GM19395 (cell line): ENCODE data around the gene FMO2.

Experiments used
- ATAC-seq: cut with Tn5 transposase; IDR thresholded peaks from one replicate; pipeline ENCODE4 v1.9.1; 2021; ENCODE audit warnings: mild to moderate bottlenecking, moderate library complexity; ENCODE audit not compliant: unreplicated experiment

Gene FMO2, protein sequence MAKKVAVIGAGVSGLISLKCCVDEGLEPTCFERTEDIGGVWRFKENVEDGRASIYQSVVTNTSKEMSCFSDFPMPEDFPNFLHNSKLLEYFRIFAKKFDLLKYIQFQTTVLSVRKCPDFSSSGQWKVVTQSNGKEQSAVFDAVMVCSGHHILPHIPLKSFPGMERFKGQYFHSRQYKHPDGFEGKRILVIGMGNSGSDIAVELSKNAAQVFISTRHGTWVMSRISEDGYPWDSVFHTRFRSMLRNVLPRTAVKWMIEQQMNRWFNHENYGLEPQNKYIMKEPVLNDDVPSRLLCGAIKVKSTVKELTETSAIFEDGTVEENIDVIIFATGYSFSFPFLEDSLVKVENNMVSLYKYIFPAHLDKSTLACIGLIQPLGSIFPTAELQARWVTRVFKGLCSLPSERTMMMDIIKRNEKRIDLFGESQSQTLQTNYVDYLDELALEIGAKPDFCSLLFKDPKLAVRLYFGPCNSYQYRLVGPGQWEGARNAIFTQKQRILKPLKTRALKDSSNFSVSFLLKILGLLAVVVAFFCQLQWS

DNA sequence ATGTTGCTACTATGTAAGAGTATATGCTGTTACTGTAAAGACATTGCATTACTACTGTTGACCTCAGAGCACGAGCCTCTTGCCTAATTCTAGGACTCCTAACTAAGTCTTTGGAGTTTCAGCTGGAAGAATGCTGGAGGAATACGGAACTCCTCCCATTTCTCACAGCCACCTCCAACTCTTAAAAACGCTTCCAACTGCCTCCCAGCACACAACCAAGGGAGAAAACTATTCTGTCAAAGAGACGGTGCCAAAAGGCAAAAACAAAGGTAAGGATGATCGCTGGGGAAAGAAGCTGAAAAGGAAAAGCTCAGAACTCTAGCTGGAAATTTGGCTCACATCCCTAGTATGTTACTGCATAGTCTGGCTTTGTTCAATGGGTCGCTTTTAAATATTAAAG is at the start of gene FMO2:
FMO2 (plus strand) TSS at position 210 of the 400 bp plus-strand sequence. CDS start 414 bp downstream, outside the sequence.
- ATAC-seq = no peak

DNA sequence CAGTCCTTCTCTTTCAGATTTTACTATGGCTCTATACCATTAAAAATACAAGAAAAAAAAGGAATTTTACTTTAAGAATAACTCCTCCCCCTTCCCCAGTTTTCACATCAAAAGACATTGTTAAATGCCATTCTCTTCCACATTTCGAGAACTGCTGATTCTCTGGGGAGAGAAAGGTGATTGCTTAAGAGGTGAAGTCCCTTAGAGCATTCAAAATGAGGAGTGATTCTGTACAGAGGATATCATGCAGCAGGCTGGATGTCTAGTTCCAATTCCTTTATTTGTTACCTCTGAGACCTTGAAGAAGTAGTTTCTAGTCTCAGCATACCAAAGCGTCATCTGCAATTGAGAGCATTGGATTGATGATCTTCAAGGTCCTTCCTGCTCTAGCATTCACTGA is 47.5 kb upstream of the FMO2 start:
- ATAC-seq = no peak

DNA sequence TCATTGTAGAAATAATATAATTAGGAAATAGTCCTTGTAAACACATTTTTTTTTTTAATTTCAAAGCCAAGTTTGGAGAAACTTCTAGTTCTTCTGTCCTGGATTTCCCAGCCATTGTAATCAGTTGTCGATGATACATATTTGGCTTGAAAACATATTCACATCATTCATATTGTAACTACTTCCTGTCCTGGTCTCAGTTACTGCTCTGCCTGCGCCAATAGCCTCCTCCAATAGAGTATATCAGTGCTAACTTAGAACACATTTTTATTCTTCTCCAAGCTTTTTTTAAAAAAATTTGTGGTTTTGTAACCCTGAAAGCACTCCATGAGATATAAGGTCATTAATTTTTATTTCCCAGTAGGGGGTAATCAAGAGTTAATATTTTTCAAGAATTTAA is 46.1 kb upstream of the FMO2 start:
- no peak for ATAC-seq

DNA sequence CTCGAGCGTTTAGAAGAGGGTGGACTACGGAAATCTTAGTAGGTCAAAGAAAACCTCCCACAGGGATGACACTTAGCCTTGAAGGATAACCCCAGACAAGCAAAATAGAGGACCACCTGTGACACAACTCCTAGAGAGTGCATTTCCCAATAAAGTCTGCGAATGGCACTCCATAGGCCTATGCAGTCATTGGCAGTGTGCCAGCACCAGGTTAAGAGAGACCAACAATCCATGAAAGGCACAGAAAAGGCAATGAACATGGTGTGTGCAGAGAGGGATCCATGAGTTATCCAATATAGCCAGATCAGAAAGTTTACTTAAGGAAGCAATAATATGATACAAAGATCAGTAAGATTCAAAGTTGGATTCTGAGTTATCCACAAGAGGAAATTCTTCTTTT is 45.2 kb upstream of the FMO2 start:
- ATAC-seq = no peak

DNA sequence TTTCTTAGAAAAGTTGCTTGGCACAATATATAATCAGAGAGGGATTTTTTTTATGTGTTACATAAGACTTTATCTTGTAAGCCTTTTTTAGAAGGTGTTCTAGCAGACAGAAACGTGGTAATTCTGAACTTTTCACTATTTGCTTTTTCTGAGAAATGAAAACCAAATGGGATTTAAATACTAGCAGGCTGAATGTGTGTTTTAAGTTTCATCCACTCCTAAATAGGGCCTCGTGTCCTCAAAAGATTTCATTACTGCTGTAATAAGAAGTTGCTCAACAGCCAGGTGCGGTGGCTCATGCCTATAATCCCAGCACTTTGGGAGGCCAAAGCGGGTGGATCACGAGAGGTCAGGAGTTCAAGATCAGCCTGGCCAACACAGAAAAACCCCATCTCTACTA is 44.7 kb upstream of the FMO2 start:
- ATAC-seq = no peak

DNA sequence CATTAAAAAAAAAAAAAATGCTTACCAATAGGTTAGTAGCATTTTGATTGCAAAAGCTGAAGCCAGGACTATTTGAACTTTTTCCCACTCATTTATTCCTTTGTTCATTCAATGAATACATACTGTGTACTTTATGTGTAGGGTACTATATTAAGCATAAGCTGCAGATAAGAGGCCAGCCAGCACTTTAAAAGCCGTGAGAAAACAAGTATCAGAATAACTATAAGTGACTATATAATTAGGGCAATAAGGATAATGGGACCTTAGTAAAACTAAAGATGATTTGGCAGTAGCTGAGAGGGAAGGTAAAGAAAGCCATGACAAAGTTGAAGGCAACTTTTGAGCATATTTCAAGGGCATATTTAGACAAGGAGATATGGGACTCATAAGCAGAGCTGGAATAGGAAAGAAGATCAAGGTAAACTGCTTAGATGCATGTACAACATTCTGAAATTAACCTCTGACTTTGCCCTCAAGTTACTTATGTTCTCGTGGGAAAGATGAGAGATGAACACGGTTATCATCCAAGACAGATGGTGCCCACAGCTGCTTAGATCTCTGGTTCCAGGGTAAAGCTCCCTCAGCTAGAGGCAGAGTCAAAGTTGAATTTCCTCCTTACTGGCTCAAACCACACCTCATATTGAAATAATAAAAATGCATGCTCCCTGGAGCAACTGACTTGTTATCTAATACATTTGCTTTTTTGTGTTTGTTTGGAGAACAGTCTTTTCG is 44.0 kb upstream of the FMO2 start:
- no peak for ATAC-seq

DNA sequence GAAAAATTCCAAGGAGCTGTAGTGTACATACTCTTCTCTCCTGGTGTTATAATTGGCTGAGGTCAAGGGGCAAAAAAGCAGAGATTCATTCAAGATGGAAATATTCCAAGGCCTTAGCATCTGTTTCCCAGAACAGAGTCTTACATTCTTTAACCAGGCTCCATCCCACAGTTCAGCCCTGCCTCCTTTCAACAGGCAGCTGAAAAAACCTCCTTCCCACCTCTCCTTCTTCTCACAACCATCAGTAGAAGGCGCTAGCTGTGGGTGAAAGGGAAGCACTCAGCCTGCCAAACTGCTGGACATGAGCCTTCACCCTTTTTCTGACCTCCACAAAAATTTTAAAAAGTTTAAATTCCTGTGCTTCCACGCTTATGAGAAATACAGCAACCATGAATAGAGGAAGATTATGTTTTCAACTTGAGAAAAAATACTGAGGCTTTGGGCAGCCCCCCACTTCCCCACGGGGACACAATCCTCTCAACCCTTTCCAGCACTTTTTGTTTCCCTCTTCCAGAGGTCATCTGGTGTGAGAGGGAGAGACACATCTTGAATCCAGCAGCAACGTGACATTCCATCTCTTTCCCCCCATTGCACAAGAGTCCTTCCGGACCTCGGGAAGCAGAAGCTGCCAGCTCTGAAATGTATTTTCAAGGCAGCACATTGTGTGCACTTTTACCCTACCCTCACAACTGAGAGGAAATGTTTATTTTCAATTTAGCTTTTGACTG is 43.2 kb upstream of the FMO2 start:
- ATAC-seq = no peak

DNA sequence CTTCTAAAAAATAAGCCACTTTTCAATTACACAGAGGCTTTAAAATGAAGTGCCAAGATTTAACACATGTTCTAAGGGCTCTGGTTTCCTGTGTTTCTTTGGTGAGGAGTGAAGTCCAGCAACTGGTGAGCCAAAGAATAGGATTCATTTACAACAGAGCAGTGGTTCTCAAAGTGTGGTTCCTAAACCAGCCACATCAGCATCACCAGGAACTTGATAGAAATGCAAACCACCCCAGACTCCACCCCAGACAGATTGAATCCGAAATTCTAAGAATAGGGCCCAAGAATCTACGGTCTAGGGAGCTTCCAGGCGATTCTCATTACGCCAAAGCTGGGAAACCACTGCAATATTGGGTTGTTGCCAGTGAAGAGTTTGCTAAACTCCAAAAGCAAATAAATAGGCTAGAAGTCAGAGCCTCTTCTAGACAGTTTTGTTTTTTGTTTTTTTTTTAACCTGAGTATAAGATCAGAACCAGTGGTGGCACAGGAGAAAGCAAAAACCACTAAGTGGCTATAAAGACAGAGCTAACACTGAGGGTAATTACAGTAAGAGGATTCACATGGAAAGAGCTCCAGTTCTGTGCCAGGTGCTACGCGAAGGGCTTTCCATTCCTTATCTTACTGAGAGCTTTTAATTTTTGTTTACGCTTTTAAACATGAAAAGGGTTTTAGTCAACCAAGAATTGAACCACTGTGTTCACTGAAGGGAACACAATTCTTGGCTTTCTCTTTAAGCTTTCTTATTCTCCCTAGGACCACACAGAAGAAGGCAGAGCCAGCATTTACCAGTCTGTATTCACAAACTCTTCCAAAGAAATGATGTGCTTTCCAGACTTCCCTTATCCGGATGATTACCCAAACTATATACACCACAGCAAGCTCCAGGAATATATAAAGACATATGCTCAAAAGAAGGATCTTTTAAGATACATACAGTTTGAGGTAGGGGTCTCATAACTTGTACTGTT is 42.4 kb upstream of the FMO2 start:
- no peak for ATAC-seq

DNA sequence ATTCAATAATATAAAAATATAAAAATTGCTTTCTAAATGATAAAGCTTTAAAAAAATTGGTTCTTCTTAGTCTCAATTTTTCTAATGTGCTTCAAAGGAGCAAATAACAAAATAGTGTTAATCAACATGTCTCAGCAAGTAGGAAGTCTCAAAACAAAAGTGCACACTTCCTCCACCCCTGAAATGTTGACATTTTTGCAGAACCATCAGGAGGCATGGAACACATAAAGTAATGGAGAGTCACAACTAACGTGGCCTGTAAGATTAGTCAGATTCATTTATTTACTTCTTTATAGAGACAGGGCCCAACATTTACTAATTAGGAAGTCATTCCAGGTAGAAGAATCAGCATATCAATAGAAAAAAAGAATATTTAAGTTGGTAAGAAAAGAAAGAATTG is 34.9 kb upstream of the FMO2 start:
- no peak for ATAC-seq

DNA sequence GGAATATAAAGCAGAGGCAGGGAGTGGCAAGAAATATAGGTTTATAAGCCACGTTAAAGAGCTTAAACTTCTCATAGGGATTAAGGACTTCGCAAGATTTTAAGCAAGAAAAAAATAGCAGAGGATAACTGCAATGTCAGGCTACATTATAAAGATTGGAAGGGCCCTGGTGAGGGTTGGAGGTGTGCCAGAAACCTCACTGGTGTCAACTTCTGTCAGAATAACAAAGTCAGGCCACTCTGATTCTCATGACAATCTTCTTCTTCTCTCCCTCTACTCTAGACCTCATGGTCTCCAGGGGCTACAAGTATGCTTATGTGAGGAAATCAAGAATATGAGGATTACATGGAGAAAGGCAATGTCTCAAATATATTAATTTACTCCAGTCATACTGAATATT is 32.6 kb upstream of the FMO2 start:
- ATAC-seq = no peak

DNA sequence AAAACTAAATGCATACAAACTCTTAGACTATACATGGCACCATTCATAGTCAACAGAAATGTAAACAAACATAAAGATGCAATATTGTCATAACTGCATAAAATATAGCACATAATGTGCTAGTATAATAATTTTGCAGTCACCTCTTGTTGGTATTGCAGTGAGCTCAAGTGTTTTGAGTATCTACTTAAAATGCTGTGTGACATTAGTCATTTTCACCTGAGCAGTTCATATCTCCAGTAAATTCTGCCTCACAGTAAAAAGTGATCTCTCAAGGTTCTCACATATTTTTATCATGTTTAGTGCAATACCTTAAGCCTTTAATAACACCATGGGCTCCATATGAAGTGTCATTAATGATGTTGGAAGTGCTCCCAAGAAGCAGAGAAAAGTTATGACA is 29.6 kb upstream of the FMO2 start:
- ATAC-seq = no peak

DNA sequence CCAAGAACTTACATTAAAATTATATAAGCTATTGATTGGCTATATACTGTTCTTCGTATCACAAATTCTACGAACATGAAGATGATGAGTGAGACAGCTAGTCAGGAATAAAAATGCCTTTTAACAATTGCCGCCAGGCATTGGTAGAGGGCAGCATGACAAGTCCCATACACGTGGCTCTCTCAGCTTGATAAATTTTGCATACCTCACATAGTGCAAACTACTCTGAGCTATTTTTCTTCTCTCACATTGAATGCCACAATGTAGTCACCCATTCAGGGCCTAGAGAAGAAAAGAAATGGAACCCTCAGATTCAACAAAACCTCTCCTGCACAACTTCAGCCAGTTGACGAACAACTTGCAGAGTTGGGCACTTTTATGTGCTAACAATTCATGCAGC is 27.0 kb upstream of the FMO2 start:
- no peak for ATAC-seq

DNA sequence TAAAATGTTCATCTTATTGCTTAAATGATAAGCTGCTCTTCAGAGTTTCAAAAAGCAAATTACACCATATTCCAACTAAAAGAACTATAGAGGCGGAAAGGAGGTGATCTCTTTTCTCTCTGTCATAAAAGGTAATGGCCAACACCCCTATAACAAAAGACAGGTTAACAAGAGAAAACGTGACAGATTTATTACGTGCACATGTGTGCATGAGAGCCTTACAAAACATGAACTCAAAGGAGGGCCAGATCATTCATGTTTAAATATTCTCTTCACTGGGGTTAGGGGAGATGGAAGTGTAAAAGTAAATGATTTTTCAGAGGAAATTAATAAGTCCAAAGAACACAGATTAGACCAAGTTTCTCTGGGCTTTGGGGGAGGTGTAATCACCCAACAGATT is 26.5 kb upstream of the FMO2 start:
- no peak for ATAC-seq

DNA sequence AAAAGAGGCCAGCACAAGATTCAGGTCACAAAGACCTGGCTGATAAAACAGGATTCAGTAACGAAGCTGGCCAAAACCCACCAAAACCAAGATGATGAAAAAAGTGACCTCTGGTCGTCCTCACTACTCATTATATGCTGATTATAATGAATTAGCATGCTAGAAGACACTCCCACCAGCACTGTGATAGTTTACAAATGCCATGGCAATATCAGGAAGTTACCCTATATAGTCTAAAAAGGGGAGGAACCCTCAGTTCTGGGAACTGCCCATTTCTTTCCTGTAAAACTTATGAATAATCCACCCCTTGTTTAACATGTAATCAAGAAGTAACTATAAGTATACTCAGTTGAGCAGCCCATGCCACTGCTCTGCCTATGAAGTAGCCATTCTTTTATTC is 26.0 kb upstream of the FMO2 start:
- ATAC-seq = no peak

DNA sequence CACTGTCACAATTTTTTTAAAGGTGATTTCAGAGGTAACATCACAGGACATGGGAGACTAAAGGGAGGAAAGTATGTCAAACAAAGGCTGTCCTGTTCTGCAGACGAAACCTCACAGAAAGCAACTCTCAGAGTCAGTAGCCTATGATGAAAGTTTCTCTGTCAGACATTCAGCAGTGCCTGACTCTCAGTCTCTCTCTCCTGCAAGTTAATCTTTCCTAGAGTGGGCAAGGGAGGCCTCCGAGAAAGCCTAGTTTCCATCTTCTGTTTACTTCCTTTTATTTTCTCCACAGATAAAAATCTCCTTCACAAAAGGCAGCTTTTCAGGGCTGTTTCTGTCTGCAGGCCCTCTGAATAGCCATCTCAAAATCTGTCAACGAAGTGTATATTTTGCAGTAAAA is 24.9 kb upstream of the FMO2 start:
- ATAC-seq = peak; percentile 71

DNA sequence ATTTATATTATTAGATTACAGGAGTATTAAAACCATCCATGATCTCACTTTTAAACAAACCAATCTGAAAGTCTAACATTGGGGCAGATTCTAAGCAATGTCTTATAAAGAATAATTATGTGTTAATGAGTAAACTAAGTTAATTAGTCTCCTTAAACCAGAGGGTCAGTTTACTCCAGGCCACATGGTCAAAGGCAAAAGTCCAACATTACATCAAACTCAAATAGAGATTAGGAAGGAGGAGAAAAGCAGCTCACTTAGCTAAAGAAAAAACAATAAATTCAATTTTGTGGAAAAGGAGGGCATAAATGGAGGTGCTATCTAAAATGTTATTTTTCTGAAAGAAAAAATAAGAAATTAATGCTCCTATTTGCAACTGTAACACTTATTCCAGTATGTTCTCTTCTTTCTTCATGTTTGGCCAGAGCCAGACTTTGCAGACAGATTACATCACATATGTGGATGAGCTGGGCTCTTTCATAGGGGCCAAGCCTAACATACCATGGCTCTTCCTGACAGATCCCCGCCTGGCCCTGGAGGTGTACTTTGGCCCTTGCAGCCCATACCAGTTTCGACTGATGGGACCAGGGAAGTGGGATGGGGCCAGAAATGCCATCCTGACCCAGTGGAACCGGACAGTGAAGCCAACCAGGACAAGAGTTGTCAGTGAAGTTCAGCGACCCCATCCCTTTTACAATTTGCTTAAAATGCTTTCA is 24.3 kb upstream of the FMO2 start:
- ATAC-seq = no peak

DNA sequence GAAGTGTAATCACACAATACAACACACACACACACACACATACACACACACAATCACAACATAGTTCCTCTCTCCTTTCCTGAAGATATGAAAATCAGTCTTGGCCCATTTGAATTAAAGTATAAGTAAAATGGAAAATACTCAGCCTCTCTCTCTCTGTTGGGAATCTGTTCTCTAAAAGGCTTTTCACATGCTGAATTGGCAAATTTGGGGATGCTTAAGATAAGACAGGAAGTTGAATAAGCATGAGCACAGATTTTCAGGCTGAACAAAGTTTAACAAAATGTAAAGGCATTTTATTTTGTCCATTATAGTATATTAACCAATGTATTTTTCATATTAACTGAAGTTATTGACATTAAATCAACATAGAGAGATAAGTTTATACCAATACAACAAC is 23.7 kb upstream of the FMO2 start:
- ATAC-seq = no peak

DNA sequence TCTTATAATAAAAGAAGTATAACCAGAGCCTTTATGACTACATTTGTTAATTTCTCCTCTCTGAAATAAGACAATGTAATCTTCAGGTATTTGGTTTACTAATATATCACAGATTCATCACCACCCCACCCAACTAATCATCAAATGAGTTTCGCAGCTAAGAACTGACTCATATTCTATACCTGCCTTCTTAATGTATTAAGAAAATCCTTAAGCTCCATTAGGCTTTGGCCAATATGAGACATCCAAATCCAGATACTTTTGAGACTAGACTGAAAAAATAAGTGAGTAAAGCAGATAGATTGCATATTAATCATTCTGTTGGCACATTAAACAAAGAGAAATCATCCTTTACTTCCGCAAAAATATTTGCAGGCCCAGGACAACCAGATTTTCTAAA is 18.7 kb upstream of the FMO2 start:
- ATAC-seq = no peak

DNA sequence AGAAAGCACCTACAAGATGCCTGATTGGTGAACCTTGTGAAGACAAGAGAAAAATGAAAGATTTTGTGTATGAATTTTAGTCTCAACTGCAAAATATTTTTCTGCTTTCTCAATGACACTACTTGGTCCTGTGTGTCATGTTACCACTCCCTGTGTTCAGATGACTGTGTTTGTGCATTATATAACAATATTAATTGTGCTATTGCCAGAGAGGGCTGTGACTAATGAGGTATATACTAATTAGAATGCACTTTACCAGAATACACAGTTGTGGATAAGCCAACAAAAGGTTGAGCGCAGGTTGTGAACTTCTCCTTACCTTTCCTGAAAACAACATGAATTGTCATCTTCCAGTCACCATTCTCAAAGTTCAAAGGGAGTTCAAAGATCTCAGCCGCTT is 17.3 kb upstream of the FMO2 start:
- ATAC-seq = no peak

DNA sequence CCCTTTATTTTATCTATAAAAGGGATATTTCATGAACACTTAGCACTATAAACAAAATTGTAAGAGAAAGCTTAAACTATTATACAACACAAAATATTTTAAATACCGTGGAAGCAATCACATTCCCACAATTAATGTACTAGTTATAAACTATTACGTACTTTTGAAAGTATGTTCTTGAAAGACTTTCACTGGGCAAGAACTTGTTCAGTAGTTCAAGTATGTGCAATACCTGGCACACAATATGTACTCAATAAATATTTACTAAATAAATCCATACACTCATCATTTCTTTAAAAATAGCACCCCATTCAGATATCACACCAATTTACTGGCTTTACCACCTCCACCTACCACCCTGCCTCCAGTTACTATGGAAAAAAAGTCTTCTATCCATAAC is 12.6 kb upstream of the FMO2 start:
- ATAC-seq = no peak
